HepG2 (cell line): ENCODE measurements around the gene TBX15. TPM values are rescaled to one million over a fixed set of nuclear protein-coding genes. Genes with fewer than 3 reads are reported as not detected.

Experiments used
- ARHGAP35 ChIP-seq: sonication (generic); formaldehyde crosslinking; IDR thresholded peaks from 2 replicates; pipeline ENCODE4 v1.9.0; 2022; ENCODE audit warnings: mild to moderate bottlenecking, inconsistent platforms, moderate library complexity, missing genetic modification reagents, borderline replicate concordance
- ATF1 ChIP-seq: IDR thresholded peaks from 2 replicates; pipeline ENCODE4 v1.6.1; 2016; ENCODE audit warnings: mild to moderate bottlenecking, control low read depth
- ATF5 ChIP-seq: sonication (generic); formaldehyde crosslinking; IDR thresholded peaks from 2 replicates; pipeline ENCODE4 v1.4.0; 2020; ENCODE audit warnings: mild to moderate bottlenecking, low read depth, missing genetic modification reagents
- FOXA3 ChIP-seq: IDR thresholded peaks from 2 replicates; pipeline ENCODE4 v1.6.1; 2016; ENCODE audit warnings: missing genetic modification reagents, missing compliant biosample characterization
- KDM5B ChIP-seq: sonication (generic); formaldehyde crosslinking; IDR thresholded peaks from 2 replicates; pipeline ENCODE4 v1.4.0; 2020; ENCODE audit warnings: missing genetic modification reagents, mild to moderate bottlenecking, borderline replicate concordance
- KDM6A ChIP-seq: IDR thresholded peaks from 2 replicates; pipeline ENCODE4 v1.6.1; 2016; ENCODE audit warnings: low read depth
- MLLT10 ChIP-seq: sonication (generic); formaldehyde crosslinking; IDR thresholded peaks from 2 replicates; pipeline ENCODE4 v1.4.0; 2020; ENCODE audit warnings: missing genetic modification reagents
- NR2C2 ChIP-seq: sonication (generic); formaldehyde crosslinking; IDR thresholded peaks from 2 replicates; pipeline ENCODE4 v1.4.0; 2020; ENCODE audit warnings: missing genetic modification reagents, mild to moderate bottlenecking, moderate library complexity, borderline replicate concordance
- POLR2AphosphoS2 ChIP-seq: IDR thresholded peaks from 2 replicates; pipeline ENCODE4 v1.6.1; 2011; ENCODE audit warnings: low read depth, low read length, improper control_type of control experiment
- RFXAP ChIP-seq: sonication (generic); formaldehyde crosslinking; IDR thresholded peaks from 2 replicates; pipeline ENCODE4 v1.4.0; 2020; ENCODE audit warnings: missing genetic modification reagents, borderline replicate concordance
- TP53 ChIP-seq: sonication (generic); formaldehyde crosslinking; conservative IDR thresholded peaks from 2 replicates; pipeline ENCODE4 v1.4.0; 2020; ENCODE audit warnings: missing genetic modification reagents
- YEATS2 ChIP-seq: sonication (generic); formaldehyde crosslinking; IDR thresholded peaks from 2 replicates; pipeline ENCODE4 v1.4.0; 2020; ENCODE audit warnings: missing genetic modification reagents, borderline replicate concordance
- ZFP90 ChIP-seq: sonication (generic); formaldehyde crosslinking; IDR thresholded peaks from 2 replicates; pipeline ENCODE4 v1.8.0; 2022; ENCODE audit warnings: missing genetic modification reagents, mild to moderate bottlenecking, inconsistent platforms, borderline replicate concordance
- ZKSCAN5 ChIP-seq: sonication (generic); formaldehyde crosslinking; IDR thresholded peaks from 2 replicates; pipeline ENCODE4 v1.5.1; 2020; ENCODE audit warnings: mild to moderate bottlenecking, missing genetic modification reagents
- ZNF350 ChIP-seq: sonication (generic); formaldehyde crosslinking; IDR thresholded peaks from 2 replicates; pipeline ENCODE4 v1.4.0; 2020; ENCODE audit warnings: mild to moderate bottlenecking, low read depth, missing genetic modification reagents, borderline replicate concordance
- ZNF598 ChIP-seq: sonication (generic); formaldehyde crosslinking; IDR thresholded peaks from 2 replicates; pipeline ENCODE4 v1.5.1; 2020; ENCODE audit warnings: mild to moderate bottlenecking, missing genetic modification reagents, borderline replicate concordance
- ZNF607 ChIP-seq: sonication (generic); formaldehyde crosslinking; IDR thresholded peaks from 2 replicates; pipeline ENCODE4 v1.5.1; 2020; ENCODE audit warnings: missing genetic modification reagents, mild to moderate bottlenecking, borderline replicate concordance
- polyA plus RNA-seq, 8 experiments: library from polyadenylated mRNA; depleted of rRNA in 3 of 8; stranded (reverse) in 7 of 8; unstranded in 1 of 8; fragments of >200 nt; fragmentation: Illumina TruSeq in 4 of 8; extraction: Trizol in 4 of 8; gene quantifications; 2 replicates each; pipeline versions ENCODE4 v1.2.1 to v1.2.3, GENCODE V29; 2011 to 2016; ENCODE audit warnings: low read depth in 4 of 8, missing spikeins in 1 of 8, mixed read lengths in 1 of 8; ENCODE audit not compliant: insufficient read depth in 1 of 8
- total RNA-seq, 5 experiments: library from RNA; depleted of rRNA; stranded (reverse); fragments of >200 nt; fragmentation: Illumina TruSeq; extraction: Trizol; gene quantifications; 2 replicates each; pipeline ENCODE4 v1.2.3, GENCODE V29; 2016; ENCODE audit warnings: low read depth in 1 of 5
- TF ChIP-seq, protein P1 (sequence below): sonication (generic); formaldehyde crosslinking; IDR thresholded peaks from 2 replicates; pipeline ENCODE4 v1.5.0; 2020; ENCODE audit warnings: mild to moderate bottlenecking, missing genetic modification reagents
- TF ChIP-seq, protein P2 (sequence below): sonication (generic); formaldehyde crosslinking; IDR thresholded peaks from 2 replicates; pipeline ENCODE4 v1.4.0; 2020; ENCODE audit warnings: missing genetic modification reagents, mild to moderate bottlenecking, borderline replicate concordance
- TF ChIP-seq, protein P3 (sequence below): sonication (generic); formaldehyde crosslinking; IDR thresholded peaks from 2 replicates; pipeline ENCODE4 v1.4.0; 2020; ENCODE audit warnings: missing genetic modification reagents

TBX15 gene
- total and polyA plus RNA-seq, 2 of the 13 experiments (the other 11 are each of a cell fraction or from before 2014, with no cell fraction given) = 0.42 to 1.9 TPM

- TF ChIP-seq, protein P1, sequence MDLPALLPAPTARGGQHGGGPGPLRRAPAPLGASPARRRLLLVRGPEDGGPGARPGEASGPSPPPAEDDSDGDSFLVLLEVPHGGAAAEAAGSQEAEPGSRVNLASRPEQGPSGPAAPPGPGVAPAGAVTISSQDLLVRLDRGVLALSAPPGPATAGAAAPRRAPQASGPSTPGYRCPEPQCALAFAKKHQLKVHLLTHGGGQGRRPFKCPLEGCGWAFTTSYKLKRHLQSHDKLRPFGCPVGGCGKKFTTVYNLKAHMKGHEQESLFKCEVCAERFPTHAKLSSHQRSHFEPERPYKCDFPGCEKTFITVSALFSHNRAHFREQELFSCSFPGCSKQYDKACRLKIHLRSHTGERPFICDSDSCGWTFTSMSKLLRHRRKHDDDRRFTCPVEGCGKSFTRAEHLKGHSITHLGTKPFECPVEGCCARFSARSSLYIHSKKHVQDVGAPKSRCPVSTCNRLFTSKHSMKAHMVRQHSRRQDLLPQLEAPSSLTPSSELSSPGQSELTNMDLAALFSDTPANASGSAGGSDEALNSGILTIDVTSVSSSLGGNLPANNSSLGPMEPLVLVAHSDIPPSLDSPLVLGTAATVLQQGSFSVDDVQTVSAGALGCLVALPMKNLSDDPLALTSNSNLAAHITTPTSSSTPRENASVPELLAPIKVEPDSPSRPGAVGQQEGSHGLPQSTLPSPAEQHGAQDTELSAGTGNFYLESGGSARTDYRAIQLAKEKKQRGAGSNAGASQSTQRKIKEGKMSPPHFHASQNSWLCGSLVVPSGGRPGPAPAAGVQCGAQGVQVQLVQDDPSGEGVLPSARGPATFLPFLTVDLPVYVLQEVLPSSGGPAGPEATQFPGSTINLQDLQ = no peak
- TF ChIP-seq KDM5B (CRISPR knock-in tag) (peak; percentile 43; the same call in 1 of the 2 replicates), ATF5 (CRISPR knock-in tag) (no peak), NR2C2 (peak; percentile 86; the same call in 1 of the 2 replicates), ATF1 (CRISPR knock-in tag) (peak; percentile 43; the same call in 1 of the 2 replicates), RFXAP (CRISPR knock-in tag) (no peak), ZNF607 (CRISPR knock-in tag) (peak; percentile 87; the same call in 1 of the 2 replicates), ZNF598 (no peak; the same call in 1 of the 2 replicates), FOXA3 (CRISPR knock-in tag) (peak; percentile 97), TP53 (CRISPR knock-in tag) (no peak), ARHGAP35 (CRISPR knock-in tag) (no peak), POLR2AphosphoS2 (peak; percentile 53; the same call in 1 of the 2 replicates), KDM6A (CRISPR knock-in tag) (peak; percentile 95), ZKSCAN5 (CRISPR knock-in tag) (no peak), ZNF350 (CRISPR knock-in tag) (peak; percentile 98), YEATS2 (peak; percentile 72; the same call in 1 of the 2 replicates), ZFP90 (no peak), MLLT10 (CRISPR knock-in tag) (no peak)
- TF ChIP-seq, protein P2, sequence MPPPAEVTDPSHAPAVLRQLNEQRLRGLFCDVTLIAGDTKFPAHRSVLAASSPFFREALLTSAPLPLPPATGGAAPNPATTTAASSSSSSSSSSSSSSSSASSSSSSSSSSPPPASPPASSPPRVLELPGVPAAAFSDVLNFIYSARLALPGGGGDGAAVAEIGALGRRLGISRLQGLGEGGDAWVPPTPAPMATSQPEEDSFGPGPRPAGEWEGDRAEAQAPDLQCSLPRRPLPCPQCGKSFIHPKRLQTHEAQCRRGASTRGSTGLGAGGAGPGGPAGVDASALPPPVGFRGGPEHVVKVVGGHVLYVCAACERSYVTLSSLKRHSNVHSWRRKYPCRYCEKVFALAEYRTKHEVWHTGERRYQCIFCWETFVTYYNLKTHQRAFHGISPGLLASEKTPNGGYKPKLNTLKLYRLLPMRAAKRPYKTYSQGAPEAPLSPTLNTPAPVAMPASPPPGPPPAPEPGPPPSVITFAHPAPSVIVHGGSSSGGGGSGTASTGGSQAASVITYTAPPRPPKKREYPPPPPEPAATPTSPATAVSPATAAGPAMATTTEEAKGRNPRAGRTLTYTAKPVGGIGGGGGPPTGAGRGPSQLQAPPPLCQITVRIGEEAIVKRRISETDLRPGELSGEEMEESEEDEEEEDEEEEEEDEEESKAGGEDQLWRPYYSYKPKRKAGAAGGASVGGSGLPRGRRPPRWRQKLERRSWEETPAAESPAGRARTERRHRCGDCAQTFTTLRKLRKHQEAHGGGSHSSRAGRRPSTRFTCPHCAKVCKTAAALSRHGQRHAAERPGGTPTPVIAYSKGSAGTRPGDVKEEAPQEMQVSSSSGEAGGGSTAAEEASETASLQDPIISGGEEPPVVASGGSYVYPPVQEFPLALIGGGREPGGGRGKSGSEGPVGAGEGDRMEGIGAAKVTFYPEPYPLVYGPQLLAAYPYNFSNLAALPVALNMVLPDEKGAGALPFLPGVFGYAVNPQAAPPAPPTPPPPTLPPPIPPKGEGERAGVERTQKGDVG (CRISPR knock-in tag) = peak; percentile 96
- TF ChIP-seq, protein P3, sequence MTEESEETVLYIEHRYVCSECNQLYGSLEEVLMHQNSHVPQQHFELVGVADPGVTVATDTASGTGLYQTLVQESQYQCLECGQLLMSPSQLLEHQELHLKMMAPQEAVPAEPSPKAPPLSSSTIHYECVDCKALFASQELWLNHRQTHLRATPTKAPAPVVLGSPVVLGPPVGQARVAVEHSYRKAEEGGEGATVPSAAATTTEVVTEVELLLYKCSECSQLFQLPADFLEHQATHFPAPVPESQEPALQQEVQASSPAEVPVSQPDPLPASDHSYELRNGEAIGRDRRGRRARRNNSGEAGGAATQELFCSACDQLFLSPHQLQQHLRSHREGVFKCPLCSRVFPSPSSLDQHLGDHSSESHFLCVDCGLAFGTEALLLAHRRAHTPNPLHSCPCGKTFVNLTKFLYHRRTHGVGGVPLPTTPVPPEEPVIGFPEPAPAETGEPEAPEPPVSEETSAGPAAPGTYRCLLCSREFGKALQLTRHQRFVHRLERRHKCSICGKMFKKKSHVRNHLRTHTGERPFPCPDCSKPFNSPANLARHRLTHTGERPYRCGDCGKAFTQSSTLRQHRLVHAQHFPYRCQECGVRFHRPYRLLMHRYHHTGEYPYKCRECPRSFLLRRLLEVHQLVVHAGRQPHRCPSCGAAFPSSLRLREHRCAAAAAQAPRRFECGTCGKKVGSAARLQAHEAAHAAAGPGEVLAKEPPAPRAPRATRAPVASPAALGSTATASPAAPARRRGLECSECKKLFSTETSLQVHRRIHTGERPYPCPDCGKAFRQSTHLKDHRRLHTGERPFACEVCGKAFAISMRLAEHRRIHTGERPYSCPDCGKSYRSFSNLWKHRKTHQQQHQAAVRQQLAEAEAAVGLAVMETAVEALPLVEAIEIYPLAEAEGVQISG (CRISPR knock-in tag) = peak; percentile 88
Measured at GRCh38 chr1:118960567-118961136, 27.5 kb downstream of the TBX15 start (continued).
